SK-N-SH treated with all-trans-retinoic acid at 6 μM for 48 hours (cell line): ENCODE data around the gene GPR26.

ENCODE experiments used
- ATAC-seq: fragments of 200-7000 bp; cut with Tn5 transposase; 3 replicates; pipeline ENCODE4 v1.9.1; 2020; ENCODE audit warnings: mild to moderate bottlenecking, moderate library complexity
- ARNTL ChIP-seq: fragments of 450-650 bp; formaldehyde crosslinking; IDR thresholded peaks from 2 replicates; pipeline ENCODE4 v1.5.0; 2020; ENCODE audit warnings: low read depth, mild to moderate bottlenecking, moderate library complexity, borderline replicate concordance
- BACH2 ChIP-seq: fragments of 250-450 bp; sonication (Bioruptor Pico); IDR thresholded peaks from 2 replicates; pipeline ENCODE4 v1.9.0; 2021; ENCODE audit warnings: mild to moderate bottlenecking, borderline replicate concordance
- CREB5 ChIP-seq: fragments of 250-450 bp; sonication (Bioruptor Pico); IDR thresholded peaks from 2 replicates; pipeline ENCODE4 v1.5.1; 2020; ENCODE audit warnings: low read depth, mild to moderate bottlenecking, moderate library complexity
- CSDC2 ChIP-seq: fragments of 250-450 bp; sonication (Bioruptor Pico); IDR thresholded peaks from 2 replicates; pipeline ENCODE4 v1.5.0; 2020; ENCODE audit warnings: mild to moderate bottlenecking, moderate library complexity
- CSRNP3 ChIP-seq: fragments of 250-450 bp; sonication (Bioruptor Pico); IDR thresholded peaks from 2 replicates; pipeline ENCODE4 v1.5.1; 2021; ENCODE audit warnings: mild to moderate bottlenecking, moderate library complexity
- ESRRG ChIP-seq: fragments of 250-450 bp; sonication (Bioruptor Pico); IDR thresholded peaks from 2 replicates; pipeline ENCODE4 v1.6.1; 2021; ENCODE audit warnings: mild to moderate bottlenecking
- GLIS3 ChIP-seq: fragments of 250-450 bp; sonication (Bioruptor Pico); IDR thresholded peaks from 2 replicates; pipeline ENCODE4 v1.5.0; 2020; ENCODE audit warnings: mild to moderate bottlenecking, moderate library complexity
- ISL1 ChIP-seq: fragments of 250-450 bp; sonication (Bioruptor Pico); IDR thresholded peaks from 2 replicates; pipeline ENCODE4 v2.1.2; 2022; ENCODE audit warnings: mild to moderate bottlenecking, moderate library complexity
- OSR1 ChIP-seq: fragments of 250-450 bp; sonication (Bioruptor Pico); IDR thresholded peaks from 2 replicates; pipeline ENCODE4 v1.8.0; 2022; ENCODE audit warnings: moderate library complexity, mild to moderate bottlenecking, inconsistent platforms
- POU6F1 ChIP-seq: fragments of 250-450 bp; sonication (Bioruptor Pico); IDR thresholded peaks from 2 replicates; pipeline ENCODE4 v1.8.0; 2021; ENCODE audit warnings: low read depth, mild to moderate bottlenecking, moderate library complexity, borderline replicate concordance
- PPARA ChIP-seq: fragments of 250-450 bp; sonication (Bioruptor Pico); IDR thresholded peaks from 2 replicates; pipeline ENCODE4 v1.5.0; 2020; ENCODE audit warnings: mild to moderate bottlenecking, borderline replicate concordance
- RARB ChIP-seq: fragments of 250-450 bp; sonication (Bioruptor Pico); IDR thresholded peaks from 2 replicates; pipeline ENCODE4 v1.8.0; 2021; ENCODE audit warnings: mild to moderate bottlenecking, moderate library complexity
- TCF4 ChIP-seq: fragments of 250-450 bp; sonication (Bioruptor Pico); IDR thresholded peaks from 2 replicates; pipeline ENCODE4 v1.8.0; 2021; ENCODE audit warnings: mild to moderate bottlenecking, moderate library complexity, borderline replicate concordance
- TOX ChIP-seq: fragments of 250-450 bp; sonication (Bioruptor Pico); IDR thresholded peaks from 2 replicates; pipeline ENCODE4 v1.8.0; 2021; ENCODE audit warnings: mild to moderate bottlenecking, moderate library complexity, borderline replicate concordance
- TSHZ2 ChIP-seq: fragments of 250-450 bp; sonication (Bioruptor Pico); IDR thresholded peaks from 2 replicates; pipeline ENCODE4 v1.5.0; 2020; ENCODE audit warnings: mild to moderate bottlenecking, moderate library complexity
- ZC3H10 ChIP-seq: fragments of 250-450 bp; sonication (Bioruptor Pico); IDR thresholded peaks from 2 replicates; pipeline ENCODE4 v1.5.1; 2021; ENCODE audit warnings: mild to moderate bottlenecking, moderate library complexity
- ZFP3 ChIP-seq: fragments of 250-450 bp; sonication (Bioruptor Pico); IDR thresholded peaks from 2 replicates; pipeline ENCODE4 v1.5.0; 2020; ENCODE audit warnings: mild to moderate bottlenecking, moderate library complexity
- ZFP30 ChIP-seq: fragments of 450-650 bp; formaldehyde crosslinking; IDR thresholded peaks from 2 replicates; pipeline ENCODE4 v1.5.0; 2022; ENCODE audit warnings: mild to moderate bottlenecking, moderate library complexity
- ZNF565 ChIP-seq: fragments of 450-650 bp; formaldehyde crosslinking; conservative IDR thresholded peaks from 2 replicates; pipeline ENCODE4 v1.5.0; 2020; ENCODE audit warnings: low read depth, mild to moderate bottlenecking, moderate library complexity
- ZNF70 ChIP-seq: fragments of 450-650 bp; formaldehyde crosslinking; IDR thresholded peaks from 2 replicates; pipeline ENCODE4 v1.5.0; 2020; ENCODE audit warnings: mild to moderate bottlenecking, moderate library complexity
- ZNF8 ChIP-seq: fragments of 450-650 bp; formaldehyde crosslinking; IDR thresholded peaks from 2 replicates; pipeline ENCODE4 v1.5.0; 2020; ENCODE audit warnings: mild to moderate bottlenecking, moderate library complexity

GPR26 gene

GRCh38 chr10:123689880-123690279 lies 23.7 kb downstream of the GPR26 start:
- TF ChIP-seq ZNF565 (no peak), ZC3H10 (CRISPR knock-in tag) (no peak), CSRNP3 (CRISPR knock-in tag) (no peak), ZNF70 (CRISPR knock-in tag) (no peak), TSHZ2 (CRISPR knock-in tag) (no peak), RARB (CRISPR knock-in tag) (no peak), PPARA (CRISPR knock-in tag) (no peak), ZFP3 (no peak), ARNTL (no peak), ZNF8 (CRISPR knock-in tag) (no peak), POU6F1 (CRISPR knock-in tag) (no peak), TCF4 (CRISPR knock-in tag) (no peak)
- TF ChIP-seq, all 23 proteins: peak for 0

GRCh38 chr10:123703195-123703790 lies 37.1 kb downstream of the GPR26 start:
- no peak for ATAC-seq

More at GRCh38 chr10:123689880-123690279, 23.7 kb downstream of the GPR26 start:
- ATAC-seq: no peak

More at GRCh38 chr10:123703195-123703790, 37.1 kb downstream of the GPR26 start:
- no peak for TF ChIP-seq CREB5 (CRISPR knock-in tag)
- TF ChIP-seq GLIS3 (CRISPR knock-in tag): no peak
- TF ChIP-seq OSR1 (CRISPR knock-in tag): no peak
- no peak for TF ChIP-seq BACH2 (CRISPR knock-in tag)
- no peak for TF ChIP-seq ZC3H10 (CRISPR knock-in tag)
- TF ChIP-seq CSDC2 (CRISPR knock-in tag): no peak
- no peak for TF ChIP-seq ZFP30 (CRISPR knock-in tag)
- TF ChIP-seq TSHZ2 (CRISPR knock-in tag): no peak
- no peak for TF ChIP-seq ZNF8 (CRISPR knock-in tag)
- no peak for TF ChIP-seq ISL1 (CRISPR knock-in tag)
- TF ChIP-seq TOX (CRISPR knock-in tag): no peak
- no peak for TF ChIP-seq PPARA (CRISPR knock-in tag)
- TF ChIP-seq ZFP3: no peak
- TF ChIP-seq ESRRG (CRISPR knock-in tag): no peak
